Measurements from ENCODE around the gene COX6B2. TPM values are rescaled to one million over a fixed set of nuclear protein-coding genes. Genes with fewer than 3 reads are reported as not detected.

COX6B2 gene
- total and polyA plus RNA-seq, 4 donors: not detected

DNA sequence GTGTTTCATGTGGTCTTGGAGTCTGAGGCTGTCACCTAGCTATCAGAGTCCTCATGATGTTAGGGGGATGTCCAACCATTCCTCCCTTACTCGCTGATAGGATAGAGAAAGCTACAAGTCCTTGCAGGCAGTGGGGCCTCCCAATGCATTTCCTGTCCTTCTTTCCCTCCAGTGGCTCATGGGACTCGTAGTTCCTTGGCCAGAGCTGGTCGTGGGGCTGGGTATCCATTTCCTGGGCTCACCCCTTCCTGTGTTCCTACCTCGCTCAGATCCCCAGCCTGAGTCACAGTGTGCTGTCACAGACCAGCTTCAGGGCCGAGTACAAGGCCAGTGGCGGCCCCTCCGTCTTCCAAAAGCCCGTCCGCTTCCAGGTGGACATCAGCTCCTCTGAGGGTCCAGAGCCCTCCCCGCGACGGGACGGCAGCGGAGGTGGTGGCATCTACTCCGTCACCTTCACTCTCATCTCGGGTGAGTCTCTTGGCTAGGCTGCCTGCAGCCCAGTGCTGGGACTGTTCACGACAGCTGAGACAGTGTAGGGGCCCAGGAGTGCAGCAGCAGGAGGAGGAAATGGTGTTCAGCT is 48.4 kb downstream of the COX6B2 start:
- no peaks in the 10 kb centered on the region for H3K36me3 ChIP-seq (ENCODE audit: control insufficient read depth in 4 of 4, insufficient read depth in 3 of 4, low read depth in 1 of 4, low read length in 3 of 4)
- no peak for DNase-seq (ENCODE audit: low spot score)
- no peak overlapping the region for H3K9ac ChIP-seq (ENCODE audit: low read depth in 1 of 2, low read length in 2 of 2)
- TF ChIP-seq TAF1 (conservative IDR thresholded peaks at IDR 0.05): no peak
- TF ChIP-seq, protein P1, sequence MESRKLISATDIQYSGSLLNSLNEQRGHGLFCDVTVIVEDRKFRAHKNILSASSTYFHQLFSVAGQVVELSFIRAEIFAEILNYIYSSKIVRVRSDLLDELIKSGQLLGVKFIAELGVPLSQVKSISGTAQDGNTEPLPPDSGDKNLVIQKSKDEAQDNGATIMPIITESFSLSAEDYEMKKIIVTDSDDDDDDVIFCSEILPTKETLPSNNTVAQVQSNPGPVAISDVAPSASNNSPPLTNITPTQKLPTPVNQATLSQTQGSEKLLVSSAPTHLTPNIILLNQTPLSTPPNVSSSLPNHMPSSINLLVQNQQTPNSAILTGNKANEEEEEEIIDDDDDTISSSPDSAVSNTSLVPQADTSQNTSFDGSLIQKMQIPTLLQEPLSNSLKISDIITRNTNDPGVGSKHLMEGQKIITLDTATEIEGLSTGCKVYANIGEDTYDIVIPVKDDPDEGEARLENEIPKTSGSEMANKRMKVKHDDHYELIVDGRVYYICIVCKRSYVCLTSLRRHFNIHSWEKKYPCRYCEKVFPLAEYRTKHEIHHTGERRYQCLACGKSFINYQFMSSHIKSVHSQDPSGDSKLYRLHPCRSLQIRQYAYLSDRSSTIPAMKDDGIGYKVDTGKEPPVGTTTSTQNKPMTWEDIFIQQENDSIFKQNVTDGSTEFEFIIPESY (IDR thresholded peaks at IDR 0.05): no peak
- no peak for TF ChIP-seq EGR1 (IDR thresholded peaks at IDR 0.05; ENCODE audit: low read depth in 2 of 2)
- TF ChIP-seq, protein P2, sequence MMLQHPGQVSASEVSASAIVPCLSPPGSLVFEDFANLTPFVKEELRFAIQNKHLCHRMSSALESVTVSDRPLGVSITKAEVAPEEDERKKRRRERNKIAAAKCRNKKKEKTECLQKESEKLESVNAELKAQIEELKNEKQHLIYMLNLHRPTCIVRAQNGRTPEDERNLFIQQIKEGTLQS (IDR thresholded peaks at IDR 0.05): no peak
- TF ChIP-seq, protein P3, sequence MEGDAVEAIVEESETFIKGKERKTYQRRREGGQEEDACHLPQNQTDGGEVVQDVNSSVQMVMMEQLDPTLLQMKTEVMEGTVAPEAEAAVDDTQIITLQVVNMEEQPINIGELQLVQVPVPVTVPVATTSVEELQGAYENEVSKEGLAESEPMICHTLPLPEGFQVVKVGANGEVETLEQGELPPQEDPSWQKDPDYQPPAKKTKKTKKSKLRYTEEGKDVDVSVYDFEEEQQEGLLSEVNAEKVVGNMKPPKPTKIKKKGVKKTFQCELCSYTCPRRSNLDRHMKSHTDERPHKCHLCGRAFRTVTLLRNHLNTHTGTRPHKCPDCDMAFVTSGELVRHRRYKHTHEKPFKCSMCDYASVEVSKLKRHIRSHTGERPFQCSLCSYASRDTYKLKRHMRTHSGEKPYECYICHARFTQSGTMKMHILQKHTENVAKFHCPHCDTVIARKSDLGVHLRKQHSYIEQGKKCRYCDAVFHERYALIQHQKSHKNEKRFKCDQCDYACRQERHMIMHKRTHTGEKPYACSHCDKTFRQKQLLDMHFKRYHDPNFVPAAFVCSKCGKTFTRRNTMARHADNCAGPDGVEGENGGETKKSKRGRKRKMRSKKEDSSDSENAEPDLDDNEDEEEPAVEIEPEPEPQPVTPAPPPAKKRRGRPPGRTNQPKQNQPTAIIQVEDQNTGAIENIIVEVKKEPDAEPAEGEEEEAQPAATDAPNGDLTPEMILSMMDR (IDR thresholded peaks at IDR 0.05; ENCODE audit: low read depth, low read length, missing input control): no peak
- no peak for TF ChIP-seq HNF4G (IDR thresholded peaks at IDR 0.05)
- TF ChIP-seq NR2F2 (IDR thresholded peaks at IDR 0.05): no peak
- no peak for TF ChIP-seq FOXA2 (IDR thresholded peaks at IDR 0.05)
- TF ChIP-seq HNF4A (conservative IDR thresholded peaks at IDR 0.05): no peak
- H3K27ac ChIP-seq (ENCODE audit: low read depth in 1 of 2, low read length in 2 of 2): no peak overlapping the region
- H3K4me1 ChIP-seq (ENCODE audit: control insufficient read depth in 4 of 4, insufficient read depth in 4 of 4, low read length in 3 of 4): peaks cover 0 to 7% (median 3%) of the 10 kb centered on the region in 4 donors
- no peak overlapping the region for H3K4me3 ChIP-seq (ENCODE audit: low read depth in 1 of 3, low read length in 3 of 3)
- H3K27me3 ChIP-seq (ENCODE audit: control insufficient read depth in 4 of 4, insufficient read depth in 4 of 4, low read length in 3 of 4): no peaks in the 10 kb centered on the region
- WGBS: 87% methylated on average over 17 of the region's 17 CpGs
- H3K9me3 ChIP-seq (ENCODE audit: control insufficient read depth in 4 of 4, low read length in 3 of 4): no peaks in the 10 kb centered on the region

DNA sequence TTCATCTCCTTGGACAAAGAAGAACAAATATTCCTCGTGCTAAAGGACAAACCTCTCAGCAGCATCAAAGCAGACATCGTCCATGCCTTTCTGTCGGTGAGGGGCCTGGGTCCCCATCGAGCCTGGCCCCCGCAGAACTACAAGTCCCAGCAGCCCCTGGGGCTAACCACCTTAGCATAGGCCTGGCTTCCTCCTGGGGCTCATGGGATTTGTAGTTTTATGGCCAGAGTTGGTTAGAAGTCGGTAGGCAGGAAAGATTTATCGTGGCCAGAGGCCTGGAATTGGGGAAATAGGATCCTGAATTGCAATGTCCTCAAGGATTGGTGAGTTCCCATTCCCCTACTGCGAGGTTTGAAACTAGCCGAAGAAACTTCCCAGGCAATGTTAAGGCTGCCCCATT is 49.0 kb downstream of the COX6B2 start:
- TF ChIP-seq TAF1 (conservative IDR thresholded peaks at IDR 0.05): no peak
- TF ChIP-seq YY1 (IDR thresholded peaks at IDR 0.05): no peak
- H3K36me3 ChIP-seq (ENCODE audit: control insufficient read depth in 4 of 4, insufficient read depth in 3 of 4, low read depth in 1 of 4, low read length in 3 of 4): no peaks in the 10 kb centered on the region
- H3K9ac ChIP-seq (ENCODE audit: low read depth in 1 of 2, low read length in 2 of 2): no peak overlapping the region
- no peak overlapping the region for H3K4me3 ChIP-seq (ENCODE audit: low read depth in 1 of 3, low read length in 3 of 3)
- H3K27ac ChIP-seq (ENCODE audit: low read depth in 1 of 2, low read length in 2 of 2): no peak overlapping the region
- peak; percentile 63 for DNase-seq (ENCODE audit: low spot score)
- peaks cover 0 to 7% (median 3%) of the 10 kb centered on the region in 4 donors for H3K4me1 ChIP-seq (ENCODE audit: control insufficient read depth in 4 of 4, insufficient read depth in 4 of 4, low read length in 3 of 4)
- H3K9me3 ChIP-seq (ENCODE audit: control insufficient read depth in 4 of 4, low read length in 3 of 4): no peaks in the 10 kb centered on the region
- 73% methylated on average over 9 of the region's 9 CpGs for WGBS
- no peaks in the 10 kb centered on the region for H3K27me3 ChIP-seq (ENCODE audit: control insufficient read depth in 4 of 4, insufficient read depth in 4 of 4, low read length in 3 of 4)

DNA sequence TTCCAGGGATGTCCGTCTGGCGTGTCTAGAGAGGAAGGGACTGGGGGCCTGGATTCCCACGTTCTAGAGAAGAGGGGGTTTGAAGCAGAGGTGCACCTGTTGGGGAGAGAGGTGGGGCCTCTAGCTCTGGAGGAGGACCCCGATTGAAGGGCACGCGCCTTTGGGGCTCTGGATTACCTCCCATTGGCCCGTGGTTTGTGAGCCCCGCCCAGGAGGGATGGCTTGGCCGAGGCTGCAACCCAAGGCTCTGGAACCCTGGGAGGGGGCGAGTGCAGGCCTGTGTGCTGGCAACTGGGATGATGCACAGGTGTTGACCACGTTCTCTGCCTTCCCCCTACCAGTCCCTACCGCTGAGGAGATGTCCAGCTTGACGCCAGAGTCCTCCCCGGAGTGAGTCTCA is 49.5 kb downstream of the COX6B2 start:
- H3K9me3 ChIP-seq (ENCODE audit: control insufficient read depth in 4 of 4, low read length in 3 of 4): no peaks in the 10 kb centered on the region
- no peak overlapping the region for H3K9ac ChIP-seq (ENCODE audit: low read depth in 1 of 2, low read length in 2 of 2)
- TF ChIP-seq RXRA (IDR thresholded peaks at IDR 0.05) (no peak), NR2F2 (IDR thresholded peaks at IDR 0.05) (no peak), FOXA2 (IDR thresholded peaks at IDR 0.05) (no peak)
- no peak overlapping the region for H3K27ac ChIP-seq (ENCODE audit: low read depth in 1 of 2, low read length in 2 of 2)
- no peak for DNase-seq (ENCODE audit: low spot score)
- H3K36me3 ChIP-seq (ENCODE audit: control insufficient read depth in 4 of 4, insufficient read depth in 3 of 4, low read depth in 1 of 4, low read length in 3 of 4): no peaks in the 10 kb centered on the region
- peaks cover 0 to 7% (median 3%) of the 10 kb centered on the region in 4 donors for H3K4me1 ChIP-seq (ENCODE audit: control insufficient read depth in 4 of 4, insufficient read depth in 4 of 4, low read length in 3 of 4)
- 74% methylated on average over 14 of the region's 14 CpGs for WGBS
- no peak overlapping the region for H3K4me3 ChIP-seq (ENCODE audit: low read depth in 1 of 3, low read length in 3 of 3)
- no peaks in the 10 kb centered on the region for H3K27me3 ChIP-seq (ENCODE audit: control insufficient read depth in 4 of 4, insufficient read depth in 4 of 4, low read length in 3 of 4)
